Karpas-422 (cell line): Measurements from ENCODE around the gene BBOF1. TPM values are rescaled to one million over a fixed set of nuclear protein-coding genes. Genes with fewer than 3 reads are reported as not detected.
"Not testable (repeated sequence)": the region's sequence is repeated elsewhere in the genome, so short reads cannot be mapped to it uniquely, and the experiment has no call there.

ENCODE experiments used
- DNase-seq: peaks from one replicate; pipeline ENCODE4 v3.0.0-alpha.2; 2015
- H2AFZ ChIP-seq: fragments of 200-600 bp; sonication (generic); 2 replicates; pipeline ENCODE4 v1.6.1; 2014; ENCODE audit warnings: antibody characterized with exemption, low read length, mixed read lengths
- H3K27ac ChIP-seq: fragments of 200-600 bp; sonication (generic); 2 replicates; pipeline ENCODE4 v1.5.1; 2014; ENCODE audit warnings: mild to moderate bottlenecking, low read length, moderate library complexity
- H3K27me3 ChIP-seq: fragments of 200-600 bp; sonication (generic); 2 replicates; pipeline ENCODE4 v1.6.1; 2014; ENCODE audit warnings: low read length, mixed read lengths
- H3K36me3 ChIP-seq: fragments of 200-600 bp; sonication (generic); 2 replicates; pipeline ENCODE4 v1.6.1; 2014; ENCODE audit warnings: low read length, mixed read lengths; ENCODE audit not compliant: insufficient read depth
- H3K4me1 ChIP-seq: fragments of 200-600 bp; sonication (generic); 2 replicates; pipeline ENCODE4 v1.6.1; 2014; ENCODE audit warnings: mild to moderate bottlenecking, low read length, mixed read lengths
- H3K4me2 ChIP-seq: fragments of 200-600 bp; sonication (generic); 2 replicates; pipeline ENCODE4 v1.6.1; 2014; ENCODE audit warnings: low read length, low read depth, mild to moderate bottlenecking; ENCODE audit not compliant: poor library complexity, severe bottlenecking
- H3K4me3 ChIP-seq: fragments of 200-600 bp; sonication (generic); 2 replicates; pipeline ENCODE4 v1.5.1; 2014; ENCODE audit warnings: mild to moderate bottlenecking, antibody characterized with exemption, low read length, mixed read lengths
- H3K79me2 ChIP-seq: fragments of 200-600 bp; sonication (generic); 2 replicates; pipeline ENCODE4 v1.6.1; 2014; ENCODE audit warnings: mild to moderate bottlenecking, low read length, mixed read lengths
- H3K9ac ChIP-seq: fragments of 200-600 bp; sonication (generic); 2 replicates; pipeline ENCODE4 v1.6.0; 2014; ENCODE audit warnings: low read length
- H3K9me2 ChIP-seq: fragments of 200-600 bp; sonication (generic), shearing (Covaris generic); replicated peaks from 2 replicates; pipeline ENCODE4 v1.6.0; 2014; ENCODE audit warnings: mild to moderate bottlenecking, low read length, moderate library complexity; ENCODE audit not compliant: insufficient read depth
- H3K9me3 ChIP-seq: fragments of 300-700, 200-600 bp; sonication (generic); 2 replicates; pipeline ENCODE4 v1.6.1; 2014; ENCODE audit warnings: low read length, mixed read lengths
- H4K20me1 ChIP-seq: fragments of 200-600 bp; sonication (generic); 2 replicates; pipeline ENCODE4 v1.6.1; 2014; ENCODE audit warnings: mild to moderate bottlenecking, antibody characterized with exemption, low read length, low read depth; ENCODE audit not compliant: insufficient read depth
- total RNA-seq: library from RNA; depleted of rRNA; stranded (reverse); fragments of >200 nt; shearing (Covaris generic); gene quantifications from 2 replicates; pipeline ENCODE4 v1.2.3, GENCODE V29; 2014; ENCODE audit warnings: low replicate concordance; rRNA removed

BBOF1 gene, protein sequence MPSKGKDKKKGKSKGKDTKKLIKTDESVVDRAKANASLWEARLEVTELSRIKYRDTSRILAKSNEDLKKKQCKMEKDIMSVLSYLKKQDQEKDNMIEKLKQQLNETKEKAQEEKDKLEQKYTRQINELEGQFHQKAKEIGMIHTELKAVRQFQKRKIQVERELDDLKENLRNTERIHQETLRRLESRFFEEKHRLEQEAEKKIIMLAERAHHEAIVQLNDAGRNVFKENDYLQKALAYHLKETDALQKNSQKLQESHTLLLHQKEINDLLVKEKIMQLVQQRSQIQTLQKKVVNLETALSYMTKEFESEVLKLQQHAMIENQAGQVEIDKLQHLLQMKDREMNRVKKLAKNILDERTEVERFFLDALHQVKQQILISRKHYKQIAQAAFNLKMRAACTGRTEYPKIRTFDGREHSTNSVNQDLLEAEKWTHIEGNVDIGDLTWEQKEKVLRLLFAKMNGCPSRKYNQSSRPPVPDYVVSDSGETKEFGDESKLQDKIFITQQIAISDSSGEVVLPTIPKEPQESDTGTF
- 2.0 and 6.1 TPM in 2 replicates for total RNA-seq

- Histone ChIP-seq H3K4me3 (peak within 1 kb of the TSS; percentile 95), H3K9me3 (no peaks in the 10 kb centered on the region), H3K27ac (peak within 1 kb of the TSS; percentile 42; the same call in 1 of the 2 replicates), H3K27me3 (no peaks in the 10 kb centered on the region), H4K20me1 (no peaks in the 10 kb centered on the region), H2AFZ (peak within 1 kb of the TSS; percentile 88), H3K9ac (peak within 1 kb of the TSS; percentile 96), H3K79me2 (peaks cover 25% of the 10 kb centered on the region), H3K36me3 (no peaks in the 10 kb centered on the region), H3K4me1 (peaks cover 20% of the 10 kb centered on the region), H3K4me2 (peak within 1 kb of the TSS; percentile 81), H3K9me2 (no peaks in the 10 kb centered on the region)
- peak; percentile 96 for DNase-seq
Measured at GRCh38 chr14:74018586-74019407, at the start of gene BBOF1, which contains the start of gene ENTPD5. Gene BBOF1 (plus strand): TSS chr14:74019349. CDS start chr14:74019479, 130 bp downstream. Gene ENTPD5 (minus strand): TSS chr14:74019288. CDS start chr14:73988102, 31,186 bp downstream.

GRCh38 chr14:73973497-73973896 is 45.7 kb upstream of the BBOF1 start:
- H3K36me3 ChIP-seq, result peaks cover 10% of the 10 kb centered on the region
- H3K9me2 ChIP-seq, result no peaks in the 10 kb centered on the region
- no peaks in the 10 kb centered on the region for H3K9me3 ChIP-seq
- H4K20me1 ChIP-seq, result no peaks in the 10 kb centered on the region
- no peaks in the 10 kb centered on the region for H3K79me2 ChIP-seq
- H3K4me1 ChIP-seq, result peaks cover 9% of the 10 kb centered on the region
- no peak overlapping the region for H3K4me2 ChIP-seq
- no peak overlapping the region for H3K27ac ChIP-seq
- H3K4me3 ChIP-seq, result no peak overlapping the region
- no peak overlapping the region for H2AFZ ChIP-seq
- H3K27me3 ChIP-seq, result no peaks in the 10 kb centered on the region
- no peak overlapping the region for H3K9ac ChIP-seq
- DNase-seq, result no peak

GRCh38 chr14:73976125-73976524 is 43.0 kb upstream of the BBOF1 start:
- no peak for DNase-seq
- Histone ChIP-seq H3K4me2 (no peak overlapping the region), H3K4me1 (no peaks in the 10 kb centered on the region), H2AFZ (no peak overlapping the region), H3K36me3 (peaks cover 7% of the 10 kb centered on the region; the same call in 1 of the 2 replicates), H3K79me2 (no peaks in the 10 kb centered on the region), H3K27me3 (no peaks in the 10 kb centered on the region), H3K4me3 (no peak overlapping the region), H3K9me2 (no peaks in the 10 kb centered on the region), H3K9ac (no peak overlapping the region), H3K9me3 (no peaks in the 10 kb centered on the region), H4K20me1 (no peaks in the 10 kb centered on the region), H3K27ac (no peak overlapping the region)

DNA sequence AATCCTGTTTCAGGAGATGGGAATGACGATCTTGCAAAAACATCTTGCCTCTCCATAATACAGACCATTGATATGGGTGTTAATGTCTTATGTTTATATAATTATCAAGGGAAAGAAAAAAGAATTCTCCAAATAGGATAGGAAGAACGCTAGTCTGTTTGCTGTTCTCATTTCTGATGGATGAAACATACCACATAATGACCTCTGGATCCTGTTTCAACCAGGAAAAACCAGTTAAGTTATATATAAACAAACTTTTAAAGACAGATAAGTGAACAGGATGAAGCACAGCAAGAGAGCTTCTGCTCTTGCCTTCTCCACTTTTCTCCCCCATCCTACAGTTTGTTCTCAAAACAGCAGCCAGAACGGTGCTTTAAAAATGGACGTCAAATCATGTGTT is 41.3 kb upstream of the BBOF1 start:
- no peak overlapping the region for H3K4me3 ChIP-seq
- no peak overlapping the region for H2AFZ ChIP-seq
- H4K20me1 ChIP-seq, result no peaks in the 10 kb centered on the region
- no peak overlapping the region for H3K4me2 ChIP-seq
- no peaks in the 10 kb centered on the region for H3K9me2 ChIP-seq
- no peak overlapping the region for H3K9ac ChIP-seq
- H3K4me1 ChIP-seq, result no peaks in the 10 kb centered on the region
- H3K9me3 ChIP-seq, result no peaks in the 10 kb centered on the region
- H3K79me2 ChIP-seq, result no peaks in the 10 kb centered on the region
- no peak for DNase-seq
- H3K36me3 ChIP-seq, result peaks cover 7% of the 10 kb centered on the region; the same call in 1 of the 2 replicates
- no peak overlapping the region for H3K27ac ChIP-seq
- no peaks in the 10 kb centered on the region for H3K27me3 ChIP-seq

DNA sequence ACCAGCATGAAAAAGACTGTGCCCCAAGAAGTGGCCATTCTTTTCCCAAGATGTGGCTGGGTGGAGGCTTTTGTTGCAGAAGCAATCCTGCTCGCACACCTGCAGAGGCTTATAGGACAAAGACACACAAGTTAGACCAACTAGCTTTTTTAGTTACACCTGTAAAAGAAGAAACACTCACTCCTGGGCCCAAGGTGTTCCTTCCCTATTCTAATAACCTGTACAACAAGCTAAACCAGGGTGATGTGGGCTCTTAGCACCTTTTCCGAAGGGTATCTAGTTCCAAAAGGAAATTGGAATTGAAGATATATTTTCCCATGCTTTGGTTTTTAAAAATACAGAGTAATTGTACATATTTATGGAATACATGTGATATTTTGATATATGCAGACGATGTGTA is 31.1 kb upstream of the BBOF1 start:
- Histone ChIP-seq H3K9ac (no peak overlapping the region), H2AFZ (no peak overlapping the region), H3K4me1 (no peaks in the 10 kb centered on the region), H4K20me1 (no peaks in the 10 kb centered on the region), H3K27ac (no peak overlapping the region), H3K4me2 (no peak overlapping the region), H3K27me3 (no peaks in the 10 kb centered on the region), H3K36me3 (peaks cover 18% of the 10 kb centered on the region), H3K4me3 (no peak overlapping the region), H3K79me2 (no peaks in the 10 kb centered on the region), H3K9me2 (no peaks in the 10 kb centered on the region), H3K9me3 (no peaks in the 10 kb centered on the region)
- DNase-seq, result no peak

DNA sequence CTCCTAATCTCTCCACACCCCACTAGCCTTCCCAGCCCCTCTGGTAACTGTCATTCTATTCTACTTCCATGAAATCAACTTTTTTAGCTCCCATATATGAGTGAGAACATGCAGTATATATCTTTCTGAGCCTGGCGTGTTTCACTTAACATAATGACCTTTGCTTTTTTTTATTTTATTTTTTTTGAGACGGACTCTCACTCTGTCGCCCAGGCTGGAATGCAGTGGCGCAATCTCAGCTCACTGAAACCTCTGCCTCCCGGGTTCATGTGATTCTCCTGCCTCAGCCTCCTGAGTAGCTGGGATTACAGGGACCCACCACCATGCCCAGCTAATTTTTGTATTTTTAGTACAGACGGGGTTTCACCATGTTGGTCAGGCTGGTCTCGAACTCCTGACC is 30.5 kb upstream of the BBOF1 start:
- H4K20me1 ChIP-seq, H3K4me3 ChIP-seq, H3K79me2 ChIP-seq, H3K27me3 ChIP-seq, H3K27ac ChIP-seq, H3K9me2 ChIP-seq, H3K9me3 ChIP-seq, H3K9ac ChIP-seq, H3K4me1 ChIP-seq, H2AFZ ChIP-seq, H3K4me2 ChIP-seq, DNase-seq: not testable (repeated sequence)
- H3K36me3 ChIP-seq, result peaks cover 18% of the 10 kb centered on the region

DNA sequence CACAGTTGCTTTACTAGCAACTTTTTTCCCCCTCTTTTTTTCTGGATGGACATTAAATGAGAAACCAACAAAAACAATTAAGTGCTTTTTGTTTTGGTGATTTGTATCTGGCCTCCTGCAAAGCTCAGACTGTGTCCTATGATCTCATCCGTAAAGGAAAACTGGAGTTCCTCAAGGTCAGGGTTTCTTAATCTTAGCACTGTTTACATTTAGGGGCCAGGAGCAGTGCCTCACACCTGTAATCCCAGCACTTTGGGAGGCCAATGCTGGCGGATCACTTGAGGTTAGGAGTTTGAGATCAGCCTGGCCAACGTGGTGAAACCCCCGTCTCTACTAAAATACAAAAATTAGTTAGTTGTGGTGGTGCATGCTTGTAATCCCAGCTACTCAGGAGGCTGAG is 28.1 kb upstream of the BBOF1 start:
- H3K4me3 ChIP-seq, result no peak overlapping the region
- no peaks in the 10 kb centered on the region for H3K79me2 ChIP-seq
- peaks cover 15% of the 10 kb centered on the region for H3K36me3 ChIP-seq
- no peaks in the 10 kb centered on the region for H3K4me1 ChIP-seq
- H3K9me3 ChIP-seq, result no peaks in the 10 kb centered on the region
- no peak overlapping the region for H2AFZ ChIP-seq
- H4K20me1 ChIP-seq, result no peaks in the 10 kb centered on the region
- DNase-seq, result no peak
- no peak overlapping the region for H3K27ac ChIP-seq
- H3K9ac ChIP-seq, result no peak overlapping the region
- H3K4me2 ChIP-seq, result no peak overlapping the region
- no peaks in the 10 kb centered on the region for H3K27me3 ChIP-seq
- no peaks in the 10 kb centered on the region for H3K9me2 ChIP-seq

- H3K4me1 ChIP-seq, H3K9me2 ChIP-seq, H3K9ac ChIP-seq, H3K27ac ChIP-seq, H2AFZ ChIP-seq, H3K27me3 ChIP-seq, DNase-seq, H3K4me3 ChIP-seq, H4K20me1 ChIP-seq, H3K79me2 ChIP-seq, H3K36me3 ChIP-seq, H3K9me3 ChIP-seq, H3K4me2 ChIP-seq: not testable (repeated sequence)
Measured at GRCh38 chr14:73994926-73995325, 24.2 kb upstream of the BBOF1 start.
